ENCODE measurements around the gene PTPN22.

DNA sequence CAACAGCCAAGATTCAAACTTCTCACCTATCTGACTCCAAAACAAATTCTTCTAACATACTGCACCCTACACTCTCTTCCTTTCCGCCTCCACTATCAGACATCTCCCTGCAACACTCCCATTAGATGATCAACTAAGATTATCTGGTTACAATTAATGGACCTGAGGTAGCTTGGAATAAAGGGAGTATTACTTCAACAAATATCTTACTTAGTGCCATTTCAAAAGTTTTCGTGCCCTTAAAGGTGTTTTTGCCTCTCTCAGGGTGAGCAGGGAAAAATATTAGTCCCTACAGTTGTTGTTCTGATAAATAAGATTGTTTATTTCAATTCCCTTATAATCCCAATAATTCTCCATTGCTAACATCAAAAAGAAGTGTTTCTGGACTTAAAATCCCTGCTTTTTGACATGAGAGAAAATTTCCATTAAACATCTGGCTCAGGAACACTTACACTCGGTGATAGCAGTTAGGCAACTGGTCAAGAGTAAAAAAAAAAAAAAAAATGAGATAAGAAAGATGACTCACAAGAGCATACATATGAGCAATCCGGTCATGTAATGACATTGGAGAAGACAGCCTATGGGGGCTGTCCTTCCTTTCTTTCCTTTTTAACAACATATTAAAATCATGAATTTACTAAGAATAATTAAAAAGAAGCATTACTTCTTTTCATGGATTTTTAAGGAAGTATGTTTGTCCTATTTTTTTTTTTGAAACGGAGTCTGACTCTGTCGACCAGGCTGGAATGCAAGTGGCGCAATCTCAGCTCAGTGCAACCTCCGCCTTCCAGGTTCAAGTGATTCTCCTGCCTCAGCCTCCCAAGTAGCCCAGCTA lies 66.9 kb downstream of the PTPN22 start:
- TF ChIP-seq, protein P1, sequence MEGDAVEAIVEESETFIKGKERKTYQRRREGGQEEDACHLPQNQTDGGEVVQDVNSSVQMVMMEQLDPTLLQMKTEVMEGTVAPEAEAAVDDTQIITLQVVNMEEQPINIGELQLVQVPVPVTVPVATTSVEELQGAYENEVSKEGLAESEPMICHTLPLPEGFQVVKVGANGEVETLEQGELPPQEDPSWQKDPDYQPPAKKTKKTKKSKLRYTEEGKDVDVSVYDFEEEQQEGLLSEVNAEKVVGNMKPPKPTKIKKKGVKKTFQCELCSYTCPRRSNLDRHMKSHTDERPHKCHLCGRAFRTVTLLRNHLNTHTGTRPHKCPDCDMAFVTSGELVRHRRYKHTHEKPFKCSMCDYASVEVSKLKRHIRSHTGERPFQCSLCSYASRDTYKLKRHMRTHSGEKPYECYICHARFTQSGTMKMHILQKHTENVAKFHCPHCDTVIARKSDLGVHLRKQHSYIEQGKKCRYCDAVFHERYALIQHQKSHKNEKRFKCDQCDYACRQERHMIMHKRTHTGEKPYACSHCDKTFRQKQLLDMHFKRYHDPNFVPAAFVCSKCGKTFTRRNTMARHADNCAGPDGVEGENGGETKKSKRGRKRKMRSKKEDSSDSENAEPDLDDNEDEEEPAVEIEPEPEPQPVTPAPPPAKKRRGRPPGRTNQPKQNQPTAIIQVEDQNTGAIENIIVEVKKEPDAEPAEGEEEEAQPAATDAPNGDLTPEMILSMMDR (conservative IDR thresholded peaks at IDR 0.05; ENCODE audit: low read length), result no peak
- TF ChIP-seq EZH2phosphoT487 (IDR thresholded peaks at IDR 0.05; ENCODE audit: borderline replicate concordance, low read depth, low read length), result no peak
